SU-DHL-6 (cell line): ENCODE data around the gene IQCE.

Source experiments
- H2AFZ ChIP-seq: fragments of 200-600 bp; sonication (generic); 2 replicates; pipeline ENCODE4 v1.6.1; 2014; ENCODE audit warnings: low read depth, mild to moderate bottlenecking, moderate library complexity, mixed read lengths, antibody characterized with exemption, low read length; ENCODE audit not compliant: severe bottlenecking
- H3F3A ChIP-seq: fragments of 200-600 bp; shearing (Covaris generic); 2 replicates; pipeline ENCODE4 v1.6.0; 2016; ENCODE audit warnings: antibody characterized with exemption, mild to moderate bottlenecking; ENCODE audit not compliant: insufficient read depth
- H3K27ac ChIP-seq: fragments of 200-600 bp; sonication (generic); 2 replicates; pipeline ENCODE4 v1.5.1; 2016; ENCODE audit warnings: low read depth, mild to moderate bottlenecking, low read length, moderate library complexity, mixed read lengths
- H3K27me3 ChIP-seq: fragments of 200-600 bp; sonication (generic), shearing (Covaris generic); 2 replicates; pipeline ENCODE4 v1.6.0; 2014; ENCODE audit warnings: mild to moderate bottlenecking, low read length
- H3K36me3 ChIP-seq: fragments of 200-600 bp; sonication (generic); 2 replicates; pipeline ENCODE4 v1.6.1; 2014; ENCODE audit warnings: mild to moderate bottlenecking, low read length, mixed read lengths
- H3K4me2 ChIP-seq: fragments of 300-600, 200-600 bp; shearing (Covaris generic), sonication (generic); 2 replicates; pipeline ENCODE4 v1.6.0; 2014; ENCODE audit warnings: low read length, low read depth, mild to moderate bottlenecking; ENCODE audit not compliant: poor library complexity, severe bottlenecking
- H3K4me3 ChIP-seq: fragments of 200-600 bp; sonication (generic); 2 replicates; pipeline ENCODE4 v1.5.1; 2014; ENCODE audit warnings: antibody characterized with exemption, low read length, mild to moderate bottlenecking, mixed read lengths; ENCODE audit not compliant: insufficient read depth, poor library complexity, severe bottlenecking
- H3K79me2 ChIP-seq: fragments of 200-600 bp; sonication (generic); 2 replicates; pipeline ENCODE4 v1.6.1; 2014; ENCODE audit warnings: mild to moderate bottlenecking, low read length, moderate library complexity; ENCODE audit not compliant: insufficient read depth
- H3K9ac ChIP-seq: fragments of 200-600 bp; sonication (generic); 2 replicates; pipeline ENCODE4 v1.7.0; 2014; ENCODE audit warnings: mild to moderate bottlenecking, low read length
- H3K9me2 ChIP-seq: fragments of 200-600 bp; sonication (generic); replicated peaks from 2 replicates; pipeline ENCODE4 v1.6.1; 2014; ENCODE audit warnings: low read length; ENCODE audit not compliant: insufficient read depth
- H3K9me3 ChIP-seq: fragments of 200-600 bp; sonication (generic); 2 replicates; pipeline ENCODE4 v1.6.1; 2014; ENCODE audit warnings: low read length, mixed read lengths; ENCODE audit not compliant: insufficient read depth
- H4K20me1 ChIP-seq: fragments of 200-600 bp; sonication (generic); 2 replicates; pipeline ENCODE4 v1.6.1; 2014; ENCODE audit warnings: low read depth, mild to moderate bottlenecking, antibody characterized with exemption, low read length, moderate library complexity, mixed read lengths
- CTCF ChIP-seq: fragments of 200-600 bp; sonication (generic); IDR thresholded peaks from one replicate; pipeline ENCODE4 v1.5.1; 2017; ENCODE audit warnings: antibody characterized with exemption, mild to moderate bottlenecking, low read length, moderate library complexity; ENCODE audit not compliant: insufficient read depth, poor library complexity, severe bottlenecking
- EZH2phosphoT487 ChIP-seq: fragments of 200-600 bp; sonication (generic), shearing (Covaris generic); conservative IDR thresholded peaks from 2 replicates; pipeline ENCODE4 v1.6.1; 2018; ENCODE audit warnings: mild to moderate bottlenecking, antibody characterized with exemption, low read length, moderate library complexity, mixed read lengths

IQCE gene

GRCh38 chr7:2622869-2623697, 64.3 kb downstream of the IQCE start:
- Histone ChIP-seq H3K4me2 (no peak overlapping the region), H3K27ac (no peak overlapping the region)

GRCh38 chr7:2623698-2624014, 64.9 kb downstream of the IQCE start:
- Histone ChIP-seq H3K36me3 (no peaks in the 10 kb centered on the region), H3K79me2 (no peaks in the 10 kb centered on the region), H2AFZ (no peak overlapping the region), H3K9me3 (no peaks in the 10 kb centered on the region), H3K4me2 (no peak overlapping the region), H3K9ac (no peak overlapping the region), H3F3A (no peaks in the 10 kb centered on the region), H4K20me1 (no peaks in the 10 kb centered on the region), H3K9me2 (no peaks in the 10 kb centered on the region), H3K4me3 (no peak overlapping the region), H3K27ac (no peak overlapping the region), H3K27me3 (no peaks in the 10 kb centered on the region)
- no peak for TF ChIP-seq EZH2phosphoT487
- TF ChIP-seq CTCF: no peak

More at GRCh38 chr7:2622869-2623697, 64.3 kb downstream of the IQCE start:
- H3K27me3 ChIP-seq: no peaks in the 10 kb centered on the region
- no peak overlapping the region for H2AFZ ChIP-seq
- H4K20me1 ChIP-seq: no peaks in the 10 kb centered on the region
- H3K36me3 ChIP-seq: no peaks in the 10 kb centered on the region
- no peaks in the 10 kb centered on the region for H3K79me2 ChIP-seq
- H3K9ac ChIP-seq: no peak overlapping the region
- TF ChIP-seq EZH2phosphoT487 (no peak), CTCF (no peak)
- no peaks in the 10 kb centered on the region for H3K9me3 ChIP-seq
- H3F3A ChIP-seq: no peaks in the 10 kb centered on the region
- H3K9me2 ChIP-seq: no peaks in the 10 kb centered on the region
- no peak overlapping the region for H3K4me3 ChIP-seq

GRCh38 chr7:2624293-2624886, 65.6 kb downstream of the IQCE start:
- no peak for TF ChIP-seq CTCF
- no peak for TF ChIP-seq EZH2phosphoT487
- Histone ChIP-seq H3K79me2 (no peaks in the 10 kb centered on the region), H4K20me1 (no peaks in the 10 kb centered on the region), H3K27ac (no peak overlapping the region), H3K9me3 (no peaks in the 10 kb centered on the region), H3K4me2 (no peak overlapping the region), H3K27me3 (no peaks in the 10 kb centered on the region), H3F3A (no peaks in the 10 kb centered on the region), H2AFZ (no peak overlapping the region), H3K9ac (no peak overlapping the region), H3K4me3 (no peak overlapping the region), H3K36me3 (no peaks in the 10 kb centered on the region), H3K9me2 (no peaks in the 10 kb centered on the region)
